ENCODE results near the gene ANKRD13A. TPM values are rescaled to one million over a fixed set of nuclear protein-coding genes. Genes with fewer than 3 reads are reported as not detected.
"Not testable (repeated sequence)": the region's sequence is repeated elsewhere in the genome, so short reads cannot be mapped to it uniquely, and the experiment has no call there.

Gene ANKRD13A
- polyA plus RNA-seq, 4 donors = 34.2 to 45.9 (median 43.6) TPM

GRCh38 chr12:110005319-110005973, 6.2 kb downstream of the ANKRD13A start:
- no peak for DNase-seq (ENCODE audit: low read depth in 4 of 4, low spot score in 3 of 4)

- no peak for DNase-seq (ENCODE audit: low read depth in 4 of 4, low spot score in 3 of 4)
Observed at GRCh38 chr12:110006115-110006514, 6.9 kb downstream of the ANKRD13A start.

- DNase-seq (ENCODE audit: low read depth in 4 of 4, low spot score in 3 of 4) = no peak
Observed at GRCh38 chr12:110007881-110008280, 8.7 kb downstream of the ANKRD13A start.

- DNase-seq (ENCODE audit: low read depth in 4 of 4, low spot score in 3 of 4) = not testable (repeated sequence)
Observed at GRCh38 chr12:110008681-110009398, 9.6 kb downstream of the ANKRD13A start.

GRCh38 chr12:110010853-110011723, 11.9 kb downstream of the ANKRD13A start:
- no peak for DNase-seq (ENCODE audit: low read depth in 4 of 4, low spot score in 3 of 4)

GRCh38 chr12:110012137-110012536, 12.9 kb downstream of the ANKRD13A start:
- DNase-seq (ENCODE audit: low read depth in 4 of 4, low spot score in 3 of 4) = no peak

GRCh38 chr12:110012659-110013058, 13.4 kb downstream of the ANKRD13A start:
- no peak for DNase-seq (ENCODE audit: low read depth in 4 of 4, low spot score in 3 of 4)

- DNase-seq (ENCODE audit: low read depth in 4 of 4, low spot score in 3 of 4) = no peak
Observed at GRCh38 chr12:110015132-110015531, 15.9 kb downstream of the ANKRD13A start.

- DNase-seq (ENCODE audit: low read depth in 4 of 4, low spot score in 3 of 4) = no peak
Observed at GRCh38 chr12:110020956-110021355, 21.7 kb downstream of the ANKRD13A start.

- DNase-seq (ENCODE audit: low read depth in 4 of 4, low spot score in 3 of 4) = no peak
Observed at GRCh38 chr12:110023059-110023980, 24.1 kb downstream of the ANKRD13A start.

GRCh38 chr12:110024051-110024450, 24.8 kb downstream of the ANKRD13A start:
- DNase-seq (ENCODE audit: low read depth in 4 of 4, low spot score in 3 of 4) = no peak

- DNase-seq (ENCODE audit: low read depth in 4 of 4, low spot score in 3 of 4) = no peak
Observed at GRCh38 chr12:110028323-110028722, 29.1 kb downstream of the ANKRD13A start.

GRCh38 chr12:110029290-110029815, 30.1 kb downstream of the ANKRD13A start:
- no peak for DNase-seq (ENCODE audit: low read depth in 4 of 4, low spot score in 3 of 4)

GRCh38 chr12:110033888-110034287, 34.7 kb downstream of the ANKRD13A start:
- no peak for DNase-seq (ENCODE audit: low read depth in 4 of 4, low spot score in 3 of 4)

GRCh38 chr12:110035534-110036104, 36.4 kb downstream of the ANKRD13A start:
- no peak for DNase-seq (ENCODE audit: low read depth in 4 of 4, low spot score in 3 of 4)

- DNase-seq (ENCODE audit: low read depth in 4 of 4, low spot score in 3 of 4) = no peak
Observed at GRCh38 chr12:110037315-110037714, 38.1 kb downstream of the ANKRD13A start.

GRCh38 chr12:110038741-110039084, 39.5 kb downstream of the ANKRD13A start:
- DNase-seq (ENCODE audit: low read depth in 4 of 4, low spot score in 3 of 4) = no peak

GRCh38 chr12:110039085-110039807, 40.0 kb downstream of the ANKRD13A start:
- DNase-seq (ENCODE audit: low read depth in 4 of 4, low spot score in 3 of 4) = no peak

- no peak for DNase-seq (ENCODE audit: low read depth in 4 of 4, low spot score in 3 of 4)
Observed at GRCh38 chr12:110042264-110042663, 43.0 kb downstream of the ANKRD13A start.

Measured in left renal pelvis (tissue), 4 donors.